Fibroblast of lung (primary cell): Measurements from ENCODE around the gene PPP2R5C. TPM values are rescaled to one million over a fixed set of nuclear protein-coding genes. Genes with fewer than 3 reads are reported as not detected.

Source experiments
- DNase-seq, 2 donors: peaks; one replicate each; pipeline versions ENCODE4 v3.0.0 to v3.0.0-alpha.2; 2010; ENCODE audit warnings: low read depth in 2 of 2
- H2AFZ ChIP-seq: 2 replicates; pipeline ENCODE4 v1.5.1; 2012; ENCODE audit warnings: low read length, control low read depth, inconsistent platforms
- H3K27ac ChIP-seq: 2 replicates; pipeline ENCODE4 v1.5.1; 2011; ENCODE audit warnings: low read length, control low read depth; ENCODE audit not compliant: insufficient read depth
- H3K27me3 ChIP-seq: 2 replicates; pipeline ENCODE4 v1.5.1; 2011; ENCODE audit warnings: mild to moderate bottlenecking, low read length; ENCODE audit not compliant: control insufficient read depth, insufficient read depth
- H3K36me3 ChIP-seq: 2 replicates; pipeline ENCODE4 v1.5.1; 2011; ENCODE audit warnings: low read length; ENCODE audit not compliant: control insufficient read depth, insufficient read depth
- H3K4me1 ChIP-seq: 2 replicates; pipeline ENCODE4 v1.5.1; 2011; ENCODE audit warnings: low read length; ENCODE audit not compliant: control insufficient read depth, insufficient read depth; ENCODE audit errors: extremely low read depth
- H3K4me2 ChIP-seq: 2 replicates; pipeline ENCODE4 v1.5.1; 2011; ENCODE audit warnings: low read length, control low read depth; ENCODE audit not compliant: insufficient read depth; ENCODE audit errors: extremely low read depth
- H3K4me3 ChIP-seq, 4 experiments: fragments of 200-600 bp in 1 of 4; sonication (generic) in 1 of 4; replicated peaks in 1 of 4; 2 replicates each; pipeline ENCODE4 v1.5.1; 2011 to 2016; ENCODE audit warnings: low read length in 4 of 4, low read depth in 3 of 4, mild to moderate bottlenecking in 3 of 4, control low read depth in 2 of 4, inconsistent platforms in 1 of 4, mixed read lengths in 1 of 4; ENCODE audit not compliant: insufficient read depth in 1 of 4; ENCODE audit errors: control extremely low read depth in 1 of 4
- H3K79me2 ChIP-seq: 2 replicates; pipeline ENCODE4 v1.5.1; 2012; ENCODE audit warnings: mild to moderate bottlenecking, low read length, inconsistent platforms; ENCODE audit not compliant: control insufficient read depth, insufficient read depth
- H3K9ac ChIP-seq: 2 replicates; pipeline ENCODE4 v1.5.1; 2011; ENCODE audit warnings: mild to moderate bottlenecking, low read length, control low read depth; ENCODE audit not compliant: insufficient read depth
- H3K9me3 ChIP-seq: 2 replicates; pipeline ENCODE4 v1.5.1; 2012; ENCODE audit warnings: low read depth, low read length; ENCODE audit not compliant: control insufficient read depth, insufficient read depth
- H4K20me1 ChIP-seq: 2 replicates; pipeline ENCODE4 v1.5.1; 2011; ENCODE audit warnings: low read length; ENCODE audit not compliant: control insufficient read depth, insufficient read depth; ENCODE audit errors: extremely low read depth
- EZH2 ChIP-seq: IDR thresholded peaks from 2 replicates; pipeline ENCODE4 v1.5.1; 2012; ENCODE audit warnings: low read length, control low read depth, mild to moderate bottlenecking; ENCODE audit errors: missing control alignments
- polyA plus RNA-seq, 2 donors: library from polyadenylated mRNA; depleted of rRNA in 1 of 2; stranded (reverse) in 1 of 2; unstranded in 1 of 2; fragments of >200 nt; gene quantifications; 2 replicates each; pipeline ENCODE4 v1.2.1, GENCODE V29; 2011 to 2012; ENCODE audit warnings: missing spikeins in 1 of 2
- total RNA-seq: library from RNA; depleted of rRNA; stranded (reverse); fragments of >200 nt; gene quantifications from 2 replicates; pipeline ENCODE4 v1.2.1, GENCODE V29; 2014
- TF ChIP-seq, protein P1 (sequence below), 2 donors: IDR thresholded peaks in 1 of 2; conservative IDR thresholded peaks in 1 of 2; 1 replicate in 1 of 2; 2 replicates in 1 of 2; pipeline ENCODE4 v1.5.1; 2011 to 2012; ENCODE audit warnings: low read length in 2 of 2, control low read depth in 1 of 2, inconsistent platforms in 1 of 2, low read depth in 1 of 2, mild to moderate bottlenecking in 1 of 2

PPP2R5C gene
- total and polyA plus RNA-seq, 2 donors (not counting 1 experiment from before 2014, with no cell fraction given): 86.0 to 116 TPM

DNA sequence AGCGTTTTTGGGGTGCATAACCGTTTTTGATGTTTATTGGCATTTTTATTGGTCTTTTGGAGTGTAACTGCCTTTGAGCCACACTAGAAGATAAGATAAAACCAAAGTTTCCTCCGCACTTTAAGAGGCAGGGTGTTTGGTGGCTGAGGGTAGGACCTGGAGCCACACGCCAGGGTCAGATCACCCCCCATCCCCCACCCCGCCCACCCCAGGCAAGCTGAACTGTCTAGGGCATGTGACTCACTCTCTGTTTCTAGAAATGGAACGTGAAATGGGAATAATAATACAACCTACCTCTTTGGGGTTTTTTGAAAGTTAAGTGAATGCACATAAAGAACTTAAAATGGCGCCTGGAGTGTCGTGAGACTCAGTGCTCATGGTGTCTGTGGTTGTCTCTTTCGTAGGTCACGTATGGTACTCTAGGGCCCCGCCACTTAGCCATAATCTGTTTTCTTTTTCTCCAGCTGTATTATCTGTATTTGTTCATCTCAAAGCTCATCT, 56.0 kb downstream of the PPP2R5C start:
- H3K36me3 ChIP-seq: peaks cover 2% of the 10 kb centered on the region
- no peak overlapping the region for H2AFZ ChIP-seq
- H3K27ac ChIP-seq: no peak overlapping the region
- no peak overlapping the region for H3K4me3 ChIP-seq
- no peak overlapping the region for H3K4me2 ChIP-seq
- TF ChIP-seq, protein P1, sequence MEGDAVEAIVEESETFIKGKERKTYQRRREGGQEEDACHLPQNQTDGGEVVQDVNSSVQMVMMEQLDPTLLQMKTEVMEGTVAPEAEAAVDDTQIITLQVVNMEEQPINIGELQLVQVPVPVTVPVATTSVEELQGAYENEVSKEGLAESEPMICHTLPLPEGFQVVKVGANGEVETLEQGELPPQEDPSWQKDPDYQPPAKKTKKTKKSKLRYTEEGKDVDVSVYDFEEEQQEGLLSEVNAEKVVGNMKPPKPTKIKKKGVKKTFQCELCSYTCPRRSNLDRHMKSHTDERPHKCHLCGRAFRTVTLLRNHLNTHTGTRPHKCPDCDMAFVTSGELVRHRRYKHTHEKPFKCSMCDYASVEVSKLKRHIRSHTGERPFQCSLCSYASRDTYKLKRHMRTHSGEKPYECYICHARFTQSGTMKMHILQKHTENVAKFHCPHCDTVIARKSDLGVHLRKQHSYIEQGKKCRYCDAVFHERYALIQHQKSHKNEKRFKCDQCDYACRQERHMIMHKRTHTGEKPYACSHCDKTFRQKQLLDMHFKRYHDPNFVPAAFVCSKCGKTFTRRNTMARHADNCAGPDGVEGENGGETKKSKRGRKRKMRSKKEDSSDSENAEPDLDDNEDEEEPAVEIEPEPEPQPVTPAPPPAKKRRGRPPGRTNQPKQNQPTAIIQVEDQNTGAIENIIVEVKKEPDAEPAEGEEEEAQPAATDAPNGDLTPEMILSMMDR (conservative IDR thresholded peaks at IDR 0.05 in 1 of 2, IDR thresholded peaks at IDR 0.05 in 1 of 2; ENCODE audit: low read depth in 1 of 2, low read length in 2 of 2): no peak
- TF ChIP-seq EZH2: no peak
- H3K27me3 ChIP-seq: no peaks in the 10 kb centered on the region
- peaks cover 89% of the 10 kb centered on the region for H3K79me2 ChIP-seq
- H4K20me1 ChIP-seq: peaks cover 1% of the 10 kb centered on the region
- no peaks in the 10 kb centered on the region for H3K9me3 ChIP-seq
- no peak for DNase-seq
- H3K9ac ChIP-seq: no peak overlapping the region
- H3K4me1 ChIP-seq: no peaks in the 10 kb centered on the region

GRCh38 chr14:101819251-101819990, 57.9 kb downstream of the PPP2R5C start:
- Histone ChIP-seq H3K27me3 (no peaks in the 10 kb centered on the region), H3K4me2 (no peak overlapping the region), H2AFZ (no peak overlapping the region), H3K9me3 (no peaks in the 10 kb centered on the region), H3K79me2 (peaks cover 81% of the 10 kb centered on the region), H3K4me3 (no peak overlapping the region), H3K9ac (no peak overlapping the region), H3K4me1 (peaks cover 8% of the 10 kb centered on the region), H4K20me1 (peaks cover 1% of the 10 kb centered on the region), H3K27ac (no peak overlapping the region), H3K36me3 (peaks cover 2% of the 10 kb centered on the region)
- no peak for DNase-seq
- TF ChIP-seq EZH2: no peak
- TF ChIP-seq, protein P1 (conservative IDR thresholded peaks at IDR 0.05 in 1 of 2, IDR thresholded peaks at IDR 0.05 in 1 of 2; ENCODE audit: low read depth in 1 of 2, low read length in 2 of 2): no peak

GRCh38 chr14:101820283-101820798, 58.8 kb downstream of the PPP2R5C start:
- no peak for DNase-seq
- H4K20me1 ChIP-seq: peaks cover 1% of the 10 kb centered on the region

More at GRCh38 chr14:101820283-101820798, 58.8 kb downstream of the PPP2R5C start:
- Histone ChIP-seq H3K4me2 (no peak overlapping the region), H3K4me1 (peaks cover 12% of the 10 kb centered on the region), H3K27me3 (no peaks in the 10 kb centered on the region), H2AFZ (no peak overlapping the region), H3K9ac (no peak overlapping the region), H3K79me2 (peaks cover 79% of the 10 kb centered on the region), H3K4me3 (no peak overlapping the region), H3K9me3 (no peaks in the 10 kb centered on the region), H3K27ac (no peak overlapping the region), H3K36me3 (peaks cover 2% of the 10 kb centered on the region)
- TF ChIP-seq EZH2: no peak
- TF ChIP-seq, protein P1 (conservative IDR thresholded peaks at IDR 0.05 in 1 of 2, IDR thresholded peaks at IDR 0.05 in 1 of 2; ENCODE audit: low read depth in 1 of 2, low read length in 2 of 2): no peak
